ENCODE data around the gene CAPN2. TPM values are rescaled to one million over a fixed set of nuclear protein-coding genes. Genes with fewer than 3 reads are reported as not detected.

The CAPN2 gene
- total RNA-seq, 1 donor from 2014 or later: 391 TPM

- Mint-ChIP-seq H3K27ac (ENCODE audit: unreplicated experiment) (peak overlapping the region; percentile 83), H3K9me3 (ENCODE audit: unreplicated experiment) (no peaks in the 10 kb centered on the region), H3K4me3 (ENCODE audit: unreplicated experiment) (no peak overlapping the region), H3K36me3 (ENCODE audit: low read depth, unreplicated experiment) (peaks cover 49% of the 10 kb centered on the region), H3K4me1 (ENCODE audit: low read depth, unreplicated experiment) (peaks cover 77% of the 10 kb centered on the region), H3K27me3 (ENCODE audit: low read depth, unreplicated experiment) (no peaks in the 10 kb centered on the region)
- no peak overlapping the region for H3K4me3 ChIP-seq (ENCODE audit: insufficient read depth, low read depth, low read length)
- DNase-seq (ENCODE audit: low read depth): no peak
- no peaks in the 10 kb centered on the region for H3K9me3 ChIP-seq (ENCODE audit: insufficient read depth, low read depth, low read length)
- H3K27me3 ChIP-seq (ENCODE audit: insufficient read depth, low read length): no peaks in the 10 kb centered on the region
- peak overlapping the region; percentile 35 for H3K9ac ChIP-seq (ENCODE audit: low read length)
- peaks cover 74% of the 10 kb centered on the region for H3K4me1 ChIP-seq (ENCODE audit: insufficient read depth, low read length)
- H3K27ac ChIP-seq (ENCODE audit: low read depth, low read length): peak overlapping the region; percentile 45
- no peak overlapping the region for H2AFZ ChIP-seq (ENCODE audit: low read depth, low read length)
- peaks cover 48% of the 10 kb centered on the region for H3K36me3 ChIP-seq (ENCODE audit: insufficient read depth, low read length)
- TF ChIP-seq EZH2 (IDR thresholded peaks at IDR 0.05; ENCODE audit: insufficient read depth, low read length) (no peak), CTCF (IDR thresholded peaks at IDR 0.05; ENCODE audit: insufficient read depth, low read depth, low read length) (no peak)
- H4K20me1 ChIP-seq (ENCODE audit: insufficient read depth, low read length): peaks cover 87% of the 10 kb centered on the region
- FAIRE-seq: no peak
- peaks cover 97% of the 10 kb centered on the region for H3K79me2 ChIP-seq (ENCODE audit: insufficient read depth, low read length)
- peak overlapping the region; percentile 96 for H3K4me2 ChIP-seq (ENCODE audit: low read length)
Observed at GRCh38 chr1:223717695-223718363, 5.5 kb downstream of the CAPN2 start.

- peak overlapping the region; percentile 83 for H3K27ac Mint-ChIP-seq (ENCODE audit: unreplicated experiment)
Observed at GRCh38 chr1:223718850-223719249, 6.5 kb downstream of the CAPN2 start.

More at GRCh38 chr1:223718850-223719249, 6.5 kb downstream of the CAPN2 start:
- Histone ChIP-seq H3K4me1 (ENCODE audit: insufficient read depth, low read length) (peaks cover 76% of the 10 kb centered on the region), H3K4me3 (ENCODE audit: insufficient read depth, low read depth, low read length) (no peak overlapping the region), H3K9ac (ENCODE audit: low read length) (peak overlapping the region; percentile 35), H3K27me3 (ENCODE audit: insufficient read depth, low read length) (no peaks in the 10 kb centered on the region), H3K9me3 (ENCODE audit: insufficient read depth, low read depth, low read length) (no peaks in the 10 kb centered on the region), H3K4me2 (ENCODE audit: low read length) (peak overlapping the region; percentile 15), H3K36me3 (ENCODE audit: insufficient read depth, low read length) (peaks cover 48% of the 10 kb centered on the region), H3K27ac (ENCODE audit: low read depth, low read length) (peak overlapping the region; percentile 45), H3K79me2 (ENCODE audit: insufficient read depth, low read length) (peaks cover 97% of the 10 kb centered on the region), H4K20me1 (ENCODE audit: insufficient read depth, low read length) (peaks cover 93% of the 10 kb centered on the region), H2AFZ (ENCODE audit: low read depth, low read length) (no peak overlapping the region)
- DNase-seq (ENCODE audit: low read depth) (no peak), FAIRE-seq (no peak)
- Mint-ChIP-seq H3K4me3 (ENCODE audit: unreplicated experiment) (peak overlapping the region; percentile 43), H3K4me1 (ENCODE audit: low read depth, unreplicated experiment) (peaks cover 75% of the 10 kb centered on the region), H3K9me3 (ENCODE audit: unreplicated experiment) (no peaks in the 10 kb centered on the region), H3K27me3 (ENCODE audit: low read depth, unreplicated experiment) (no peaks in the 10 kb centered on the region), H3K36me3 (ENCODE audit: low read depth, unreplicated experiment) (peaks cover 52% of the 10 kb centered on the region)
- no peak for TF ChIP-seq CTCF (IDR thresholded peaks at IDR 0.05; ENCODE audit: insufficient read depth, low read depth, low read length)
- no peak for TF ChIP-seq EZH2 (IDR thresholded peaks at IDR 0.05; ENCODE audit: insufficient read depth, low read length)

All from astrocyte (in vitro differentiated cells and primary cell).